HepG2 (cell line): ENCODE data around the gene RHOBTB3. TPM values are rescaled to one million over a fixed set of nuclear protein-coding genes. Genes with fewer than 3 reads are reported as not detected.
A peak's percentile ranks its signal among the peaks of the same experiment; 100 is the strongest.

Experiments used
- ATF5 ChIP-seq: sonication (generic); formaldehyde crosslinking; IDR thresholded peaks from 2 replicates; pipeline ENCODE4 v1.4.0; 2020; ENCODE audit warnings: mild to moderate bottlenecking, low read depth, missing genetic modification reagents
- EP300 ChIP-seq, 3 experiments: sonication (generic) in 1 of 3; formaldehyde crosslinking in 1 of 3; IDR thresholded peaks; 2 replicates each; pipeline versions ENCODE4 v1.5.1 to v1.6.1; 2011 to 2020; ENCODE audit warnings: low read depth in 2 of 3, low read length in 2 of 3, borderline replicate concordance in 1 of 3, improper control_type of control experiment in 1 of 3, mild to moderate bottlenecking in 1 of 3, missing genetic modification reagents in 1 of 3, moderate library complexity in 1 of 3
- ESRRA ChIP-seq: sonication (generic); formaldehyde crosslinking; IDR thresholded peaks from 2 replicates; pipeline ENCODE4 v1.5.1; 2020; ENCODE audit warnings: mild to moderate bottlenecking, low read depth, missing genetic modification reagents
- ETV6 ChIP-seq: sonication (generic); formaldehyde crosslinking; conservative IDR thresholded peaks from 2 replicates; pipeline ENCODE4 v1.4.0; 2020; ENCODE audit warnings: missing genetic modification reagents
- HOXA5 ChIP-seq: sonication (generic); formaldehyde crosslinking; IDR thresholded peaks from 2 replicates; pipeline ENCODE4 v1.4.0; 2020; ENCODE audit warnings: missing genetic modification reagents
- MTA1 ChIP-seq: sonication (generic); formaldehyde crosslinking; IDR thresholded peaks from 2 replicates; pipeline ENCODE4 v1.4.0; 2020; ENCODE audit warnings: missing genetic modification reagents, mild to moderate bottlenecking, borderline replicate concordance
- MXD1 ChIP-seq: sonication (generic); formaldehyde crosslinking; IDR thresholded peaks from 2 replicates; pipeline ENCODE4 v1.4.0; 2020; ENCODE audit warnings: mild to moderate bottlenecking, missing genetic modification reagents
- PCBP1 ChIP-seq: fragments of 200-400 bp; formaldehyde crosslinking; IDR thresholded peaks from 2 replicates; pipeline ENCODE4 v1.6.1; 2017; ENCODE audit warnings: mild to moderate bottlenecking, low read depth, low read length, borderline replicate concordance
- RORA ChIP-seq: sonication (generic); formaldehyde crosslinking; IDR thresholded peaks from 2 replicates; pipeline ENCODE4 v1.5.0; 2020; ENCODE audit warnings: mild to moderate bottlenecking, missing genetic modification reagents, moderate library complexity
- TAF1 ChIP-seq: sonication (generic); formaldehyde crosslinking; IDR thresholded peaks from 2 replicates; pipeline ENCODE4 v1.4.0; 2020; ENCODE audit warnings: missing genetic modification reagents
- TBP ChIP-seq: sonication (generic); formaldehyde crosslinking; IDR thresholded peaks from 2 replicates; pipeline ENCODE4 v1.5.0; 2020; ENCODE audit warnings: missing genetic modification reagents
- THAP9 ChIP-seq: sonication (generic); formaldehyde crosslinking; IDR thresholded peaks from 2 replicates; pipeline ENCODE4; 2020; ENCODE audit warnings: missing genetic modification reagents, mild to moderate bottlenecking, borderline replicate concordance
- U2AF2 ChIP-seq: fragments of 200-400 bp; formaldehyde crosslinking; IDR thresholded peaks from 2 replicates; pipeline ENCODE4 v1.6.1; 2017; ENCODE audit warnings: low read depth, mild to moderate bottlenecking, low read length
- ZNF143 ChIP-seq: sonication (generic); formaldehyde crosslinking; IDR thresholded peaks from 2 replicates; pipeline ENCODE4 v1.4.0; 2020; ENCODE audit warnings: missing genetic modification reagents
- ZNF407 ChIP-seq: sonication (generic); formaldehyde crosslinking; IDR thresholded peaks from one replicate; pipeline ENCODE4 v1.5.1; 2020; ENCODE audit warnings: mild to moderate bottlenecking, missing genetic modification reagents; ENCODE audit errors: not compliant biosample characterization
- ZNF780A ChIP-seq: sonication (generic); formaldehyde crosslinking; IDR thresholded peaks from 2 replicates; pipeline ENCODE4 v1.8.0; 2022; ENCODE audit warnings: mild to moderate bottlenecking, missing genetic modification reagents, moderate library complexity
- ZNF839 ChIP-seq: sonication (generic); formaldehyde crosslinking; IDR thresholded peaks from 2 replicates; pipeline ENCODE4 v1.4.0; 2020; ENCODE audit warnings: missing genetic modification reagents, mild to moderate bottlenecking, borderline replicate concordance
- ZNF841 ChIP-seq: sonication (generic); formaldehyde crosslinking; IDR thresholded peaks from 2 replicates; pipeline ENCODE4 v1.8.1; 2023; ENCODE audit warnings: missing genetic modification reagents, borderline replicate concordance
- polyA plus RNA-seq, 8 experiments: library from polyadenylated mRNA; depleted of rRNA in 3 of 8; stranded (reverse) in 7 of 8; unstranded in 1 of 8; fragments of >200 nt; fragmentation: Illumina TruSeq in 4 of 8; extraction: Trizol in 4 of 8; gene quantifications; 2 replicates each; pipeline versions ENCODE4 v1.2.1 to v1.2.3, GENCODE V29; 2011 to 2016; ENCODE audit warnings: low read depth in 4 of 8, missing spikeins in 1 of 8, mixed read lengths in 1 of 8; ENCODE audit not compliant: insufficient read depth in 1 of 8
- total RNA-seq, 5 experiments: library from RNA; depleted of rRNA; stranded (reverse); fragments of >200 nt; fragmentation: Illumina TruSeq; extraction: Trizol; gene quantifications; 2 replicates each; pipeline ENCODE4 v1.2.3, GENCODE V29; 2016; ENCODE audit warnings: low read depth in 1 of 5

The RHOBTB3 gene
- total and polyA plus RNA-seq, 2 of the 13 experiments (the other 11 are each of a cell fraction or from before 2014, with no cell fraction given) = 31.6 to 35.4 TPM

GRCh38 chr5:95759005-95759404 lies 27.9 kb downstream of the RHOBTB3 start (continued):
- TF ChIP-seq ZNF407 (CRISPR knock-in tag) = no peak
- no peak for TF ChIP-seq EP300 (IDR thresholded peaks at IDR 0.05; ENCODE audit: low read depth in 2 of 2, low read length in 2 of 2)
- TF ChIP-seq EP300 (CRISPR knock-in tag; IDR thresholded peaks at IDR 0.05; ENCODE audit: borderline replicate concordance) = no peak
- no peak for TF ChIP-seq ETV6 (CRISPR knock-in tag)
- TF ChIP-seq TAF1 (CRISPR knock-in tag) = no peak
- TF ChIP-seq ZNF780A (CRISPR knock-in tag) = no peak
- no peak for TF ChIP-seq ESRRA (CRISPR knock-in tag)
- TF ChIP-seq THAP9 = no peak
- no peak for TF ChIP-seq PCBP1
- peak; percentile 45; the same call in 1 of the 2 replicates for TF ChIP-seq MTA1 (CRISPR knock-in tag)
- no peak for TF ChIP-seq ATF5 (CRISPR knock-in tag)
- TF ChIP-seq RORA (CRISPR knock-in tag) = no peak
- no peak for TF ChIP-seq ZNF841 (CRISPR knock-in tag)
- TF ChIP-seq HOXA5 (CRISPR knock-in tag) = no peak
- TF ChIP-seq ZNF143 (CRISPR knock-in tag) = no peak
- TF ChIP-seq MXD1 (CRISPR knock-in tag) = no peak
- no peak for TF ChIP-seq ZNF839
- TF ChIP-seq TBP (CRISPR knock-in tag) = no peak
- TF ChIP-seq U2AF2 = no peak
